Measurements from ENCODE around the gene DAG1.

The DAG1 gene

DNA sequence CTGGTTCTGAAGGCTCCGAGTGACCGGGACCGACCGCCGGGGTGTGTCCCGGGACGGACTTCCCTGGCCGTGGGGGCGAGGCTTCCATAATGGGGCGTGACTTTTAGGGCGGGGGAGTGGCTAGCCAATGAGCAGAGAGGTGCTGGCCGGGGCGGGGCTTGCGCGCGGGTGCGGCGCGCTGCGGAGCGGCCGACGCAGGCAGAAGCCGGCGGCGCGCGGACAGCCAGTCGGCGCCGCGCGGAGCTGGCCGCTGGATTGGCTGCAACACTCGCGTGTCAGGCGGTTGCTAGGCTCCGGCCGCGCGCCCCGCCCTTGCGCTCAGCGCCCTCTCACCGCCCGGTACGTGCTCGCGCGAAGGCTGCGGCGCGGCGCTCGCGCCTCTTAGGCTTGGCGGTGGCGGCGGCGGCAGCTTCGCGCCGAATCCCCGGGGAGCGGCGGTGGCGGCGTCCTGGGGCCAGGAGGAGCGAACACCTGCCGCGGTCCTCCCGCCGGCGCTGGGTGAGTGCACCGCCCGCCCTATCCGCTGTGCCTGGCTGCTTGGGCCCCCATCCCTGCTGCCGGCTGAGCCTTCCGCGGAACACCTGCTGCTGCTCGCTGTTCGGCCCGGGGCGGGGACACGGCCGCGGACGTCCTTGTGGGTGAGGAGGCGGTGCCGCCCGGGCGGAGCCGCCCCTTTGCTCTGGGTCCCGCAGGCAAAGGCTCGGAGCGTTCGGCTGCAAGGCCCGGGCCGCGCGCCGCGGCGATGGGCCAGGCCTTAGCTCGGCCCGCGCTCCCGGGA, at the start of gene DAG1:
Gene DAG1 (plus strand): TSS at position 332 of the 778 bp plus-strand sequence. CDS start 40,268 bp downstream, outside the sequence.
- peak; percentile 97 for DNase-seq

GRCh38 chr3:49421890-49422378, 48.1 kb upstream of the DAG1 start:
- peak; percentile 40 for DNase-seq

DNA sequence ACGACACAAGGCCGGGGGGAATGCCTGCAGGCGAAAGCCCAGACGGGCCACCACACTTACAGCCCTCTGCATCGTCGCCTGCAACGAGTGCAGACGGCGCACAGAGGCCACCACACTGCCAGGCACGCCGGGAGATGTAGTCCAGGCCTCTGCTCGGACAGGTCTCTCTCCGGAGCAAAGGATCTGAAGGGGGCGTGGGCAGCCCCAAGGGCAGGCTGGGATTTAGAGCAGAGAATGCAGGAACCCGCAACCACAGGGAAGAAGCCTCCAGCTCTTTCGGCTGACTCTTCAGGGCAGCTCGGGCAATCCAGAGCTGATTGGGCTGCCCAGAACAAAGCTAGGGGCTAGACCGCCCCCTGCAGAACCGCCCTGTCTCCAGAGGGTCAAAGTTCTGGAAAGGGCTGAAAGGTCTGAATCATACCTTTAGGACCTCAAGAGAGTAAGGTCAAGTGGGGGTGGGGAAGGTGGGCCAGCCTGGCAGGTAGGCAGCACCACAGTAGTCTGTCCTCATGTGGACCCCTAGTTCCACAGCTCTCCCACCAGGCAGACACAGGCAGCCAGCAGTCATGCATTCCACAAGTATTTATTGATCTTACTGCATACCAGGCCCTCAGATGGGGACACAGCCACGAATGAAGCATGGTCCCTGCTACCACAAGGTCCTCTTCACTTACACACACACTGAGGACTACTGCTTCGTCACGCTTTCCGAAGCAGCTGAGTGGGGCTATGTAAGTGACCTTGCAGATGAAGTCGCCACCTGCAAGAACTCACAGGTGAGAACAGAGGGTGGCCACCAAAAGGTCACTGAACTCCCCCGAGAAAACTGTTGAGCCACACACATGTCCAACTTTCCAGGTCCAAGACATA, 47.5 kb upstream of the DAG1 start, which contains the start of gene AMT:
Gene AMT (minus strand): TSS at position 95 of the 870 bp plus-strand sequence. CDS start 23 bp downstream, at position 72.
- no peak for DNase-seq

- DNase-seq: no peak
Observed at GRCh38 chr3:49424816-49425215, 45.3 kb upstream of the DAG1 start.

DNA sequence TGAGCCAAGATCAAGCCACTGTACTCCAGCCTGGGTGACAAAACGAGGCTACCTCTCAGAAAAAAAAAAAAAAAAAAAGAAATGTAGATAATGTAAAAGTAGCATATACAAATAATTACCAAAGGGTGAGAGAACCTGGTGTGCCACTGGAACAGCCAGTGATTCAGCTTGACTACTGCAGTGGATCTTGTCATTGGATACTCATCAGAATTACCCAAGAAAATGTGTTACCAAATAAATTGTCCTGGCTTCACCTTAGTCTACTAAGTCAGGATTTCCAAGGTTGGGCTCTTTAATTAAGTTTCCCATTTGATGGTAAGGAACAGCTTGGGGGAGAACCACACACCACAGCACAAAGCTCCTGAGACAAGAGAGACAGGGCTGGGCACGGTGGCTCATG, 42.5 kb upstream of the DAG1 start:
- no peak for DNase-seq

DNA sequence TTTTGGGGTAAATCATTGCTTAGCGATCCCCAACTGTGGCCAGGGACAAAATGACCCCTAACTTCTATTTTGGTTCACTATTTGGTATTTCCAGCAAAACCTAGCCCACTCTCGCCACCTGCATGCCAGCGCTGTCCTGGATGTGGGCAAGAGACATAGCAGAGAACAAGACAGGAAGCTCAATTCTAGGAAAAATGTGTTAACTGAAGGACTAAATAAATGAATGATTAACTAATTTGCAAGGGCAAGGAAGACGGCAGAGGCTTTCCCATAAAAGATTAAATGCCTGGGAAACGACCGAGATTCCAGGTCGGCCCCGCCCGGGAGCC, 41.4 kb upstream of the DAG1 start:
- no peak for DNase-seq

- no peak for DNase-seq
Observed at GRCh38 chr3:49434731-49435130, 35.3 kb upstream of the DAG1 start.

- DNase-seq: no peak
Observed at GRCh38 chr3:49445391-49445790, 24.7 kb upstream of the DAG1 start.

- DNase-seq: no peak
Observed at GRCh38 chr3:49453621-49454020, 16.4 kb upstream of the DAG1 start.

DNA sequence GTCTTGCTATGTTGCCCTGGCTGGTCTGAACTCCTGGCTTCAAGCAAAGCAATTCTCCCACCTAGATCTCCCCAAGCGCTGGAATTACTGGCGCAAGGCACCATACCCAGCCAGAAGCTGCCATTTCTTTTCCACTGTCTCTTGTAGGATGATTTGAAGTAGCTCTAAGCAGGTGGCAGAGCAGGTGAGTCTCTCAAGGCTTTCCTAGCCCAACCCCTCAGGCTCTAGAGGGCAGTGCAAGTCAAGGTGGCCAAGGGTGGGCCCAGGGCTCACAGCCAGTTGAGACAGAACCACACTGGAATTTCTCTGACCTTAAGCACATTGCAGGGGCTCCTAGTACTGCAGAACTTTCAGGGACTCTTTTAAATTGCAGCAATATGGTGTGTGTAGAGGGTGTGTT, 15.6 kb upstream of the DAG1 start:
- no peak for DNase-seq

GRCh38 chr3:49454898-49455681, 15.0 kb upstream of the DAG1 start:
- DNase-seq: no peak

GRCh38 chr3:49456466-49456865, 13.6 kb upstream of the DAG1 start:
- DNase-seq: no peak

- no peak for DNase-seq
Observed at GRCh38 chr3:49460188-49460890, 9.7 kb upstream of the DAG1 start.

DNA sequence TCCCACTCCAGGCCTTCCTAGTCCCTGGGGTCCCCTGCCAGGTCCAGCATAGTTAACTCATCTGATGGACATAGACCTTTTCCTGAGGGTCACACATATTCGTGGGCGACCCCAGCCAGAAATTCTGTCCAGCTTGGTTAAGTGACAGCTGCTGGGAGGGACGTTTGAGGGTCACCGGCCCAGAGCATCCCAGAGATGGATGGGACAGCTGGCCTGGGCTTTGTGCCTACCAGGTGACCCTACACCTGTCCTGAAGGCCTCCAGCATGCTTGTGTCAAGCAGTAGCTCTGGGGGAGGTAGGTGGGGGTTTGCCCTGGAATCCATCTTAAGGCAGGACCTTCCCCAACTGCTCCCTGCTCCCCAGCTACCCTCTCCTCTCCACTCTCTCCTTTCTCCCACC, 9.1 kb upstream of the DAG1 start:
- DNase-seq: no peak

- no peak for DNase-seq
Observed at GRCh38 chr3:49461443-49462171, 8.5 kb upstream of the DAG1 start.

- no peak for DNase-seq
Observed at GRCh38 chr3:49462222-49462621, 7.8 kb upstream of the DAG1 start.

- DNase-seq: no peak
Observed at GRCh38 chr3:49465270-49466034, 4.6 kb upstream of the DAG1 start.

DNA sequence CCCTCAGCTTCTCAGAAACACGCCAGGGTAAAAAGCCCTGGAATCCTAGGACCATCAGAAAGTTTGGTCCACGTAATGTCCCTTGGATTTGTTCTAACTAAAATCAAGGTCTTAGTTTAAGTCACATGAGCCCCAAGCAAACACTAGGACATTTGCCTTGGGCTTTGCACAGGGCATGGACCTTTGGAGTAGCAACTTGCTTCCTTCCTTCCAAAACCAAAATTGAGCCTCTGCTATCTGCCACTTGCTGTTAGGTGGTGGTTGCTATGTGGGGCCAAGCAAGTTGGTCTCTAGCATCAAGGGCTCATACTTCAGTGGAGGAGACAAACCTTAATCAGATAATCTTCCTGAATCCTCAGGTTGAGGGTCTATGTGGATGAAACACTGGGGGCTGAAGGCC, 4.0 kb upstream of the DAG1 start:
- no peak for DNase-seq

DNA sequence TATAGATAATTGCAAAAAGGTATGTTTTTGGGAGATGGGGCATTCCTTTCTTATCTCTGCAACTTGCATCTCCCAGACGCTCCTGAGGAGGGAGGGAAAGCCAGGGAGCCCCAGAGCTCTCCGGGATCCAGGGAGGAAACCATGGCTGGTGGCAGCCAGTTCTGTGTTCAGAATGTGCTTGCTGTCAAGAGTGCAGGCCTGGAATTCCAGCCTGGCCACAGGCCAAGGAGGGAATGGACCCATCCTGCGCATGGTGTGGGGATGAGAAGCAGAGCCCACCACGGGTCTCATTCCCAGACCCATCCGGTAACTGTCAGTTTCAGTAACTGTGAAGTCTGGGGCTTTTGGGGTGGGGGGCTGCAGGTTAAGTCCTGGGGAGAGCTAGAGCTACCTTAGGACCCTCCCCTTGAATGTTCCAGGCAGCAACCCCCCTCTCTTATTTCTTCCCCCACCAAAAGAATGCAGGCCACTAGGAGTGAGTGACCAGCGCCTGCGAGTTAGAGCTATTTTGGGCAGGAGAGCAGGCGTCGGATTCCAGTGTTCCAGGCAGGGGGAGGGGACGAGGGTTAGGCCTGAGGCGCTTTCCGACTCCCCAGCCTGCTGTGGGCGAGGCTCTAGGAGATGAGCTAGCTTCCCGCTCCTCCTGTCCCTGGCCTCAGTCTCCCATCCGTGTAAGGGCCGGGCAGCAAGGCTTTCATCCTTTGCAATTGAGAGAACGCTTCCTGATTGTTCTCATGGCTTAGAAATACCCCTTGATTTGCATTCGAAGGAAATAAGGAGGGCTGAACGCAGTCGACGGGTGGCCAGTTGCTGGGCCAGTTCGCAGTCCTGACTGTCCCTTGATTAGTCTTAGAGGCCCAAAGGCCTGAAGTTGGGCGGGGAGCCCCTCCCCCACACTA, 781 bp upstream of the DAG1 start:
- DNase-seq: peak; percentile 18
